PC-9 (cell line): ENCODE results near the gene CDC42BPG. TPM values are rescaled to one million over a fixed set of nuclear protein-coding genes. Genes with fewer than 3 reads are reported as not detected.

Experiments used
- BruUV-seq: library from RNA; stranded (reverse); fragments of 400-500 nt; replicated peaks from 2 replicates; lab custom pipeline; 2021; lab: Mats Ljungman, UMichigan
- CTCF ChIA-PET: fragments of 300-600 bp; sonication (Branson Sonifier 250); formaldehyde crosslinking; loops from one replicate; lab custom pipeline; 2022; ENCODE audit warnings: antibody characterized with exemption; lab: Charles Lee
- POLR2A ChIA-PET: fragments of 300-600 bp; sonication (Branson Sonifier 250); formaldehyde crosslinking; loops from one replicate; lab custom pipeline; 2022; ENCODE audit warnings: antibody characterized with exemption; ENCODE audit not compliant: unreplicated experiment; lab: Charles Lee
- DNase-seq, 2 experiments: peaks; one replicate each; pipeline versions ENCODE4 v3.0.0 to v3.0.0-alpha.2; 2015 to 2022; ENCODE audit warnings: mixed read lengths in 1 of 2
- H2AFZ ChIP-seq: fragments of 200-600 bp; sonication (generic); 2 replicates; pipeline ENCODE4 v1.8.1; 2017; ENCODE audit warnings: antibody characterized with exemption
- H3F3A ChIP-seq: fragments of 200-600 bp; sonication (generic); 2 replicates; pipeline ENCODE4 v1.8.1; 2017; ENCODE audit warnings: antibody characterized with exemption, mild to moderate bottlenecking, low read depth; ENCODE audit not compliant: insufficient read depth
- H3K27ac ChIP-seq: fragments of 200-600 bp; sonication (generic); 2 replicates; pipeline ENCODE4 v1.6.1; 2016; ENCODE audit warnings: mixed run types
- H3K27me3 ChIP-seq: fragments of 200-600 bp; sonication (generic); 2 replicates; pipeline ENCODE4 v1.6.1; 2016; ENCODE audit warnings: low read depth, mixed run types; ENCODE audit not compliant: insufficient read depth
- H3K36me3 ChIP-seq: fragments of 200-600 bp; sonication (generic); 2 replicates; pipeline ENCODE4 v1.6.1; 2016; ENCODE audit warnings: low read depth, mixed run types
- H3K4me1 ChIP-seq: fragments of 200-600 bp; sonication (generic); replicated peaks from 2 replicates; pipeline ENCODE4 v1.6.1; 2016; ENCODE audit warnings: mixed run types; ENCODE audit not compliant: insufficient read depth
- H3K4me2 ChIP-seq: fragments of 200-600 bp; sonication (generic); 2 replicates; pipeline ENCODE4 v1.6.1; 2017; ENCODE audit warnings: mixed run types
- H3K4me3 ChIP-seq: fragments of 200-600 bp; sonication (generic); 2 replicates; pipeline ENCODE4 v1.6.1; 2016; ENCODE audit warnings: mixed run types
- H3K79me2 ChIP-seq: fragments of 200-600 bp; sonication (generic); 2 replicates; pipeline ENCODE4 v1.6.1; 2017; ENCODE audit warnings: low read depth, mixed run types
- H3K9me2 ChIP-seq: fragments of 200-600 bp; sonication (generic); 2 replicates; pipeline ENCODE4 v1.8.1; 2017; ENCODE audit warnings: mild to moderate bottlenecking; ENCODE audit not compliant: insufficient read depth
- H3K9me3 ChIP-seq: fragments of 200-600 bp; sonication (generic); 2 replicates; pipeline ENCODE4 v1.8.1; 2016; ENCODE audit warnings: low read depth; ENCODE audit not compliant: insufficient read depth
- H4K20me1 ChIP-seq: fragments of 200-600 bp; sonication (generic); 2 replicates; pipeline ENCODE4 v1.8.1; 2017; ENCODE audit not compliant: insufficient read depth
- CTCF ChIP-seq: fragments of 200-600 bp; sonication (generic); conservative IDR thresholded peaks from 2 replicates; pipeline ENCODE4 v1.6.1; 2017; ENCODE audit warnings: mixed run types, antibody characterized with exemption, mild to moderate bottlenecking, moderate library complexity
- EZH2 ChIP-seq: fragments of 200-600 bp; sonication (generic); IDR thresholded peaks from 2 replicates; pipeline ENCODE4 v1.8.0; 2017; ENCODE audit warnings: antibody characterized with exemption, low read depth
- intact Hi-C: fragments of 100-400 bp; cut with micrococcal nuclease; formaldehyde crosslinking; loops from one replicate; pipeline ENCODE4 v1.10.0; 2022; ENCODE audit not compliant: unreplicated experiment
- total RNA-seq: library from RNA; stranded (reverse); gene quantifications from 2 replicates; pipeline ENCODE4 v1.2.3, GENCODE V29; 2021

The CDC42BPG gene
- total RNA-seq, 1 experiment from 2014 or later, result 31.3 TPM

DNA sequence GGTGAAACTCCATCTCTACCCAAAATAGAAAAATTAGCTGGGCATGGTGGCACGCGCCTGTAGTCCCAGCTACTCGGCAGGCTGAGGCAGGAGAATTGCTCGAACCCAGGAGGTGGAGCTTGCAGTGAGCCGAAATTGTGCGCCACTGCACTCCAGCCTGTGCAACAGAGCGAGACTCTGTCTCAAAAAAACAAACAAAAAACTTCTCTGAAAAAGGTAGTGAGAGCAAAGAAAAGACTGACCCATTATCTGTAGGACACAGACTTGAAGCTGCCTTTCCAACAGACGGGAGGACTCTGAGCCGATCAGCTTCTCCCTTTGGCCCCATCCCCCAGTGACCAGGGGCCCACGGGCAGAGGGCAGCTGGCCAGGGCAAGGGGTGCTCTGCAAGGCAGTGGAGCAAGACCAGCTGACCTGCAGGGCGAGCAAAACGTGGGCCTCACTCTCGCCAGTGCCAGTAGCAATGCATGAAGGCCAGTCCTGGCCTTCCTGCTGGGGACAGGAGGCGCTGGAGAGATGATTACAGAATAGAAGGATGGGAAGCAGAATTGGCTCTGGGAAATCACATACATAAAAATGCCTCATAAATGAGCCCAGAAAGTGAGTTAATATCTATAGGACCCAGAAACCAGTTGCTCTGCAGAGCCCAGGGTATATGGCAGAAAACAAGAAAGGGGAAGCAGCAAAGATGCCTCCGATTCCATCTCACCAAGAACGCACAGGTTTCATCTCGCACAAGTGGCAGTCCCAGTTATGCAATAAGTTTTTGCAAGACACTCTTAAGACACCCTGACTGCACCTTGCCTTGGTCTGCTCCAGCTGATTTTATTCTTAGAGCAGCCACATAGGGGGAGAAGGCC lies 31.1 kb upstream of the CDC42BPG start:
- Histone ChIP-seq H3K27me3 (no peaks in the 10 kb centered on the region), H2AFZ (no peak overlapping the region), H3K4me3 (peak overlapping the region; percentile 68; the same call in 1 of the 2 replicates), H4K20me1 (peaks cover 52% of the 10 kb centered on the region), H3K27ac (no peak overlapping the region; the same call in 1 of the 2 replicates), H3K4me2 (peak overlapping the region; percentile 85), H3F3A (peaks cover 30% of the 10 kb centered on the region), H3K9me3 (no peaks in the 10 kb centered on the region), H3K36me3 (peaks cover 25% of the 10 kb centered on the region), H3K79me2 (peaks cover 84% of the 10 kb centered on the region), H3K4me1 (peaks cover 43% of the 10 kb centered on the region), H3K9me2 (no peaks in the 10 kb centered on the region)
- DNase-seq, result no peak
- BruUV-seq, result no TSS peak
- TF ChIP-seq EZH2, result no peak
- TF ChIP-seq CTCF, result no peak
- intact Hi-C loops, result loop anchor here (2.0 to 5.0 kb wide), 2 partner anchors 33 to 41 kb away; partner anchors contain the start of genes ATG2A and CDC42BPG
- ChIA-PET CTCF (interaction anchor here (1.3 to 2.6 kb wide), 3 partner anchors 13 to 27 kb away, joined by 3 to 23 read pairs (median 9); no protein-coding TSS in a partner anchor), POLR2A (interaction anchor here (0.5 to 0.7 kb wide), 2 partner anchors 27 to 63 kb away, joined by 3 to 25 read pairs; no protein-coding TSS in a partner anchor)

DNA sequence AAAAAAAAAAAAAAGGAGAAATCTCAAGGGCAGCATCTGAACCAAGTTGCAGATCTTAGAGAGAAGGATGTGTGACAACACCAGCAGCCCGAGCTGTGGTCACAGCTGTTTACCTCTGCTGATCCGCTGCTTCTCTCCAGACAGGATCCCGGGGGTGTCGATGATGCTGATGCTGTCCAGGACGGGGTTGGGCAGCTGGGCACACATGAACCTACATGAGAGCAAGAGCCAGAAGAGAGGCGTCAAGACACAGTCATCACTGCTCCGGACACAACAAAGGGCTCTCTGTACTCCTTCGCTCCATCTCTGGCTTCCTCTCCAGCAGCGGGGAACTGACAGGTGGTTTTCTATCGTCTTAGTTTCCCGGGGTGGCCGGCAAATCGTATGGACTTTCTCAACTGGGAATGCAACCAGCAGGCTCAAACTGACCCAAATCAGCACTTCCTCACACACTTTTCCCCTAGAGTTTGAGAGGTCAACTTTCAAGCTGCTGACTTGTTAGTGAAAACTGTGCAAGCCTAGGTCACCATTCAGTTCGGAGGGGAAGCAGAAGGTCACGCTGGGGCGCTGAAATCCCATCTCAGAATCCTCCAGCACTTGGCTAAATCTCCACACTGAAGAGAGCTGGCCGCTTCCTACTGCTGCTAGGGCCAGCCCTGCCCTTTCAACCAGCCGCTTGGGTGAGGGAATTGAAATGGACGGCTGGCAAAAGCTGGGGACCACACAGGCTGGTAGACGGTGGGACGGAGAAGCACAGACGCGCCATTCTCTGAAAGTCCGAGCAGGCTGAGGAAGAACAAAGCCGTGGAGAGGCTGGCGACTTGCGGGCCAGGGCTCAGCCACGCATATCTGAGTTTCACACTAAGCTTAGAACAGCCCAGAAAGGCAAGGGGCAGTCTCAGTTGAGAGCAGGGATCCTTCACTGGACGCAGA lies 30.1 kb upstream of the CDC42BPG start:
- no peaks in the 10 kb centered on the region for H3K9me2 ChIP-seq
- H3K27ac ChIP-seq, result no peak overlapping the region
- no peak overlapping the region for H2AFZ ChIP-seq
- H3K4me1 ChIP-seq, result peaks cover 51% of the 10 kb centered on the region
- DNase-seq, result no peak
- no peaks in the 10 kb centered on the region for H3K9me3 ChIP-seq
- BruUV-seq, result no TSS peak
- H4K20me1 ChIP-seq, result peaks cover 60% of the 10 kb centered on the region
- H3K4me2 ChIP-seq, result peak overlapping the region; percentile 85; the same call in 1 of the 2 replicates
- peaks cover 91% of the 10 kb centered on the region for H3K79me2 ChIP-seq
- no peaks in the 10 kb centered on the region for H3K27me3 ChIP-seq
- H3K36me3 ChIP-seq, result peaks cover 25% of the 10 kb centered on the region
- ChIA-PET POLR2A (interaction anchor here (0.7 kb wide), 1 partner anchor 206 kb away, joined by 3 read pairs; no protein-coding TSS in a partner anchor), CTCF (no interaction called here)
- TF ChIP-seq CTCF, result no peak
- no peak for TF ChIP-seq EZH2
- H3K4me3 ChIP-seq, result no peak overlapping the region
- intact Hi-C loops, result loop anchor here (5.0 kb wide), 1 partner anchor 32 kb away; the partner anchor contains the start of gene CDC42BPG
- H3F3A ChIP-seq, result peaks cover 32% of the 10 kb centered on the region
